ENCODE data around the gene CDH12.

DNA sequence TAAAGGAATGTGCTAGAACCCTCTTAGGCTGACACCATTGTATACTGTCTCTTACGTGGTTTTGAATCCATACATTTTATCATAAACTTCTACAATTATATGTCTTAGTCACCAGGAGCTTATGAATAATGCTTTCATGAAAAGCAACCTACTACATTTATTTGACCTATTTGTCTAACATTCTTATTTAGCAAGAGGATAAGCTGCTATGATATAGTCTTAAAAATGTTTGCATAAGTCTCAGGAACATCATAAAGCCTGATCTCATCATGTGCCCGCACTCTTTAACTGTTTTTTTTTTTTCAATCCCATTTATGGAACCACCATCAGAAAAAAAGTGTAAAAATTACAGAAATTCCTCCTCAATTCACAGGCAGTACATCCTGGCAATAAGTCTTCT is 59.7 kb downstream of the CDH12 start:
- TF ChIP-seq, protein P1, sequence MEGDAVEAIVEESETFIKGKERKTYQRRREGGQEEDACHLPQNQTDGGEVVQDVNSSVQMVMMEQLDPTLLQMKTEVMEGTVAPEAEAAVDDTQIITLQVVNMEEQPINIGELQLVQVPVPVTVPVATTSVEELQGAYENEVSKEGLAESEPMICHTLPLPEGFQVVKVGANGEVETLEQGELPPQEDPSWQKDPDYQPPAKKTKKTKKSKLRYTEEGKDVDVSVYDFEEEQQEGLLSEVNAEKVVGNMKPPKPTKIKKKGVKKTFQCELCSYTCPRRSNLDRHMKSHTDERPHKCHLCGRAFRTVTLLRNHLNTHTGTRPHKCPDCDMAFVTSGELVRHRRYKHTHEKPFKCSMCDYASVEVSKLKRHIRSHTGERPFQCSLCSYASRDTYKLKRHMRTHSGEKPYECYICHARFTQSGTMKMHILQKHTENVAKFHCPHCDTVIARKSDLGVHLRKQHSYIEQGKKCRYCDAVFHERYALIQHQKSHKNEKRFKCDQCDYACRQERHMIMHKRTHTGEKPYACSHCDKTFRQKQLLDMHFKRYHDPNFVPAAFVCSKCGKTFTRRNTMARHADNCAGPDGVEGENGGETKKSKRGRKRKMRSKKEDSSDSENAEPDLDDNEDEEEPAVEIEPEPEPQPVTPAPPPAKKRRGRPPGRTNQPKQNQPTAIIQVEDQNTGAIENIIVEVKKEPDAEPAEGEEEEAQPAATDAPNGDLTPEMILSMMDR (IDR thresholded peaks at IDR 0.05; ENCODE audit: low read length) = no peak
- TF ChIP-seq EZH2 (IDR thresholded peaks at IDR 0.05; ENCODE audit: borderline replicate concordance, low read length) = no peak

All from OCI-LY1 (cell line).